Astrocyte (in vitro differentiated cells and primary cell): ENCODE measurements around the gene THRA.

ENCODE experiments used
- CTCF ChIP-seq: IDR thresholded peaks from 2 replicates; pipeline ENCODE4 v1.5.1; 2011; ENCODE audit warnings: low read depth, mild to moderate bottlenecking, inconsistent platforms, low read length, moderate library complexity; ENCODE audit not compliant: insufficient read depth
- EZH2 ChIP-seq: IDR thresholded peaks from 2 replicates; pipeline ENCODE4 v1.6.1; 2012; ENCODE audit warnings: mild to moderate bottlenecking, low read length, inconsistent platforms; ENCODE audit not compliant: insufficient read depth

- TF ChIP-seq CTCF (no peak), EZH2 (no peak)
These were observed 26.5 kb downstream of the THRA start for GRCh38 chr17:40089077-40089895.
